Pancreas (tissue), 10 donors: ENCODE measurements around the gene YJEFN3. TPM values are rescaled to one million over a fixed set of nuclear protein-coding genes. Genes with fewer than 3 reads are reported as not detected.

Experiments used
- ATAC-seq, 4 donors: fragments of 200-7000 bp; cut with Tn5 transposase; one replicate each; pipeline versions ENCODE4 v1.8.0 to v1.9.1; 2020; ENCODE audit warnings: mild to moderate bottlenecking in 4 of 4, moderate library complexity in 4 of 4
- DNase-seq, 6 donors: peaks; one replicate each; pipeline ENCODE4 v3.0.0-alpha.2; 2020
- FAIRE-seq: peaks from 2 replicates; lab custom pipeline; 2012; peaks lifted over from hg19 to GRCh38; lab: Jason Lieb, UNC
- H3K27ac ChIP-seq, 4 donors: fragments of 200-600 bp; sonication (generic); 1 replicate in 3 of 4; 2 replicates in 1 of 4; pipeline versions ENCODE4 v1.5.0 to v1.8.0; 2020
- H3K27me3 ChIP-seq, 4 donors: fragments of 200-600 bp; one replicate each; pipeline ENCODE4 v1.8.0; 2021
- H3K36me3 ChIP-seq, 3 donors: fragments of 200-600 bp; sonication (generic) in 1 of 3; one replicate each; pipeline versions ENCODE4 v1.5.0 to v1.8.0; 2020 to 2021
- H3K4me1 ChIP-seq, 3 donors: fragments of 200-600 bp; one replicate each; pipeline ENCODE4 v1.8.0; 2021
- H3K4me3 ChIP-seq, 4 donors: fragments of 200-600 bp; sonication (generic) in 2 of 4; one replicate each; pipeline versions ENCODE4 v1.5.0 to v1.8.0; 2020 to 2021
- H3K9me3 ChIP-seq, 4 donors: fragments of 200-600 bp; one replicate each; pipeline ENCODE4 v1.8.0; 2021
- CTCF ChIP-seq, 4 donors: fragments of 200-600 bp; sonication (generic) in 3 of 4; IDR thresholded peaks; one replicate each; pipeline versions ENCODE4 v1.5.0 to v1.8.0; 2021; ENCODE audit warnings: antibody characterized with exemption in 4 of 4
- WGBS, 2 donors: extraction: QIAGEN DNeasy Blood & Tissue Kit; methylation state at CpG; one replicate each; pipeline ENCODE4 v1.1.7; 2013; 5-methylcytosine and 5-hydroxymethylcytosine counted together
- intact Hi-C, 3 donors: fragments of 100-400 bp; cut with DNase I; formaldehyde crosslinking; loops; one replicate each; pipeline versions ENCODE4 v1.11.1 to v1.14.2; 2022
- polyA plus RNA-seq, 2 donors: library from polyadenylated mRNA; stranded (reverse); fragments of 200-250 nt; gene quantifications; one replicate each; pipeline ENCODE4 v1.2.3, GENCODE V29; 2013
- total RNA-seq, 6 donors: library from RNA; stranded (reverse); fragmentation: NEBNext Ultra II Directional in 4 of 6; extraction: Animal tissue kit (Norgen Biotek cat#: 25700) in 4 of 6; gene quantifications; one replicate each; pipeline versions ENCODE4 v1.2.1 to v1.2.4, GENCODE V29; 2021 to 2023
- donor health status: healthy with polysubstance abuse.
- donor health status: DM: no; HTN: no; CAD: no; lungs with moderate emphysema.
- donor health status: DM: no; HTN: no; CAD: no.
- donor health status: control.
- donor health status: control.
- donor health status: Bipolar disorder and iron deficiency.
- donor health status: DM: yes; HTN: yes; CAD: no.
- donor health status: DM: no; HTN: no; CAD: no.
- donor health status: DM: no; HTN: no; CAD: no.
- donor health status: DM: yes; HTN: yes; CAD: no.

The YJEFN3 gene
- total and polyA plus RNA-seq, 8 donors, result 0.76 to 38.8 (median 2.3) TPM

GRCh38 chr19:19485998-19486290 lies 42.8 kb upstream of the YJEFN3 start:
- ATAC-seq (no peak), FAIRE-seq (no peak), DNase-seq (peak in 1 of 6 donors; percentile 28)
- Histone ChIP-seq H3K9me3 (no peaks in the 10 kb centered on the region), H3K4me3 (no peak overlapping the region), H3K27ac (no peak overlapping the region), H3K27me3 (no peaks in the 10 kb centered on the region), H3K4me1 (peaks cover 20 to 34% (median 31%) of the 10 kb centered on the region in 3 donors), H3K36me3 (no peaks in the 10 kb centered on the region)
- TF ChIP-seq CTCF (IDR thresholded peaks at IDR 0.05), result no peak
- intact Hi-C loops, result loop anchor here in 2 of 3 donors (5.0 to 10.0 kb wide), 2 partner anchors 111 to 114 kb away; no protein-coding TSS in a partner anchor
- WGBS, 2 donors, result 94 to 98% methylated on average over 5 of the region's 5 CpGs

- peaks cover 20 to 34% (median 31%) of the 10 kb centered on the region in 3 donors for H3K4me1 ChIP-seq
- no peak for TF ChIP-seq CTCF (IDR thresholded peaks at IDR 0.05)
- DNase-seq, result peak in 1 of 6 donors; percentile 52
- H3K9me3 ChIP-seq, result no peaks in the 10 kb centered on the region
- ATAC-seq, result no peak
- peak overlapping the region in 2 of 4 donors; percentile 13 to 73 for H3K27ac ChIP-seq
- no peak for FAIRE-seq
- intact Hi-C loops, result loop anchor here in 2 of 3 donors (5.0 to 10.0 kb wide), 2 partner anchors 112 to 114 kb away; no protein-coding TSS in a partner anchor
- WGBS, 2 donors, result 79 to 81% methylated on average over 13 to 15 of the region's 15 CpGs
- H3K27me3 ChIP-seq, result no peaks in the 10 kb centered on the region
- H3K36me3 ChIP-seq, result no peaks in the 10 kb centered on the region
- H3K4me3 ChIP-seq, result no peak overlapping the region
Measured at GRCh38 chr19:19486343-19487076, 42.2 kb upstream of the YJEFN3 start.

GRCh38 chr19:19487077-19487949 lies 41.4 kb upstream of the YJEFN3 start:
- intact Hi-C loops, result loop anchor here in 2 of 3 donors (5.0 to 10.0 kb wide), 2 partner anchors 113 to 115 kb away; no protein-coding TSS in a partner anchor
- ATAC-seq (no peak), DNase-seq (peak in 1 of 6 donors; percentile 70), FAIRE-seq (no peak)
- H3K4me3 ChIP-seq, result no peak overlapping the region
- H3K9me3 ChIP-seq, result no peaks in the 10 kb centered on the region
- H3K27ac ChIP-seq, result peak overlapping the region; percentile 59 to 73 (median 68)
- no peak for TF ChIP-seq CTCF (IDR thresholded peaks at IDR 0.05)
- H3K4me1 ChIP-seq, result peaks cover 20 to 34% (median 31%) of the 10 kb centered on the region in 3 donors
- H3K27me3 ChIP-seq, result no peaks in the 10 kb centered on the region
- WGBS, 2 donors, result 64 to 75% methylated on average over 9 of the region's 9 CpGs
- H3K36me3 ChIP-seq, result no peaks in the 10 kb centered on the region

- no peaks in the 10 kb centered on the region for H3K36me3 ChIP-seq
- ATAC-seq, result peak in 3 of 4 donors; percentile 11 to 41 (median 12)
- no peaks in the 10 kb centered on the region for H3K27me3 ChIP-seq
- peaks cover 20 to 34% (median 31%) of the 10 kb centered on the region in 3 donors for H3K4me1 ChIP-seq
- no peak for TF ChIP-seq CTCF (IDR thresholded peaks at IDR 0.05)
- intact Hi-C loops, result loop anchor here in 2 of 3 donors (5.0 to 10.0 kb wide), 2 partner anchors 113 to 116 kb away; no protein-coding TSS in a partner anchor
- no peaks in the 10 kb centered on the region for H3K9me3 ChIP-seq
- peak in 4 of 6 donors; percentile 49 to 69 (median 62) for DNase-seq
- WGBS, 2 donors, result 33 to 37% methylated on average over 20 of the region's 20 CpGs
- no peak for FAIRE-seq
- H3K4me3 ChIP-seq, result no peak overlapping the region
- H3K27ac ChIP-seq, result peak overlapping the region; percentile 59 to 73 (median 68)
Measured at GRCh38 chr19:19487950-19488874, 40.5 kb upstream of the YJEFN3 start.
